Upper lobe of left lung (tissue), 4 donors: Measurements from ENCODE around the gene FAM169A.

Experiments
- CTCF ChIP-seq, 6 experiments: fragments of 450-650 bp in 4 of 6; fragments of 200-600 bp in 2 of 6; sonication (generic) in 2 of 6; IDR thresholded peaks; one replicate each; pipeline ENCODE4 v1.5.1; 2016 to 2019; ENCODE audit warnings: antibody characterized with exemption in 6 of 6
- POLR2A ChIP-seq, 4 donors: fragments of 450-650 bp; IDR thresholded peaks; one replicate each; pipeline ENCODE4 v1.5.1; 2016 to 2017; ENCODE audit warnings: antibody characterized with exemption in 4 of 4, mild to moderate bottlenecking in 2 of 4

DNA sequence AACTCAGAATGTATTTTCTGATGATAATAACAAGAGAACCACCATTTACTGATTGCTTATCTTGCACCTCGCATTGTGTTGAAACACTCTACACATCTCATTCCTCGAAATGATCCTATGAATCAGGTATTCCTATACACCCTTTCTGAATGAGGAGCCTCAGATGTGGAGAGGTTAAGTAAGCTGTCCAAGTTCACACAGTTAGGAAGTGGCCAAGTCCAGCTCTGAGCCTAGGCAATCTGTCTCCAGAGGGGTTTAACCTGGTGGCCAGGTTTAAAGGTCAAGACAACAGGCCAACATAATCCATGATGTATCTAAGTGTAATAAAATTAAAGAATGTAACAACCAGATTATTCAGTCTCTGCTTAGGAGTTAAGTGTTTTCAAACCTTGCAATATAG lies 12.9 kb downstream of the FAM169A start:
- TF ChIP-seq CTCF (IDR thresholded peaks at IDR 0.05) (no peak), POLR2A (IDR thresholded peaks at IDR 0.05) (no peak)
